CD14-positive monocyte (primary cell): ENCODE data around the gene BACE2. TPM values are rescaled to one million over a fixed set of nuclear protein-coding genes. Genes with fewer than 3 reads are reported as not detected.

ENCODE experiments used
- DNase-seq, 3 donors: peaks; one replicate each; pipeline ENCODE4 v3.0.0-alpha.2; 2011 to 2022
- H2AFZ ChIP-seq: 2 replicates; pipeline ENCODE4 v1.6.0; 2012; ENCODE audit warnings: mild to moderate bottlenecking, low read depth, low read length, inconsistent platforms; ENCODE audit not compliant: insufficient read depth, poor library complexity, severe bottlenecking
- H3K27ac ChIP-seq, 2 donors: 1 replicate in 1 of 2; 2 replicates in 1 of 2; pipeline ENCODE4 v1.5.1; 2012 to 2013; ENCODE audit warnings: low read length in 2 of 2, control low read depth in 1 of 2, inconsistent platforms in 1 of 2, low read depth in 1 of 2, mild to moderate bottlenecking in 1 of 2
- H3K27me3 ChIP-seq, 2 donors: one replicate each; pipeline versions ENCODE4 v1.6.0 to v1.6.1; 2011 to 2013; ENCODE audit warnings: low read length in 2 of 2; ENCODE audit not compliant: control insufficient read depth in 2 of 2, insufficient read depth in 2 of 2
- H3K36me3 ChIP-seq, 2 donors: replicated peaks in 1 of 2; 1 replicate in 1 of 2; 2 replicates in 1 of 2; pipeline versions ENCODE4 v1.5.1 to v1.6.1; 2012 to 2013; ENCODE audit warnings: low read length in 2 of 2, control low read depth in 1 of 2, inconsistent platforms in 1 of 2, mild to moderate bottlenecking in 1 of 2; ENCODE audit not compliant: insufficient read depth in 2 of 2, control insufficient read depth in 1 of 2
- H3K4me1 ChIP-seq, 2 donors: 1 replicate in 1 of 2; 2 replicates in 1 of 2; pipeline versions ENCODE4 v1.5.1 to v1.6.1; 2012 to 2013; ENCODE audit warnings: low read length in 2 of 2, control low read depth in 1 of 2, inconsistent platforms in 1 of 2, mild to moderate bottlenecking in 1 of 2, moderate library complexity in 1 of 2; ENCODE audit not compliant: insufficient read depth in 2 of 2, control insufficient read depth in 1 of 2
- H3K4me2 ChIP-seq: replicated peaks from 2 replicates; pipeline ENCODE3; 2012; ENCODE audit warnings: low read length, moderate library complexity, mild to moderate bottlenecking; ENCODE audit not compliant: poor library complexity, severe bottlenecking; ENCODE audit errors: extremely low read depth
- H3K4me3 ChIP-seq, 3 experiments: fragments of 200-600 bp in 1 of 3; sonication (generic) in 1 of 3; replicated peaks in 1 of 3; 1 replicate in 2 of 3; 2 replicates in 1 of 3; pipeline ENCODE4 v1.5.1; 2011 to 2013; ENCODE audit warnings: low read length in 3 of 3, mild to moderate bottlenecking in 3 of 3, control low read depth in 2 of 3, low read depth in 2 of 3, inconsistent platforms in 1 of 3, moderate library complexity in 1 of 3
- H3K79me2 ChIP-seq: 2 replicates; pipeline ENCODE4 v1.6.0; 2012; ENCODE audit warnings: mild to moderate bottlenecking, control low read depth, inconsistent platforms, low read length, moderate library complexity; ENCODE audit not compliant: insufficient read depth
- H3K9ac ChIP-seq: 2 replicates; pipeline ENCODE4 v1.6.0; 2017; ENCODE audit warnings: low read length, mild to moderate bottlenecking; ENCODE audit not compliant: insufficient read depth, poor library complexity, severe bottlenecking
- H3K9me3 ChIP-seq, 2 donors: replicated peaks in 1 of 2; 1 replicate in 1 of 2; 2 replicates in 1 of 2; pipeline versions ENCODE4 v1.5.1 to v1.6.1; 2012 to 2013; ENCODE audit warnings: low read length in 2 of 2, control low read depth in 1 of 2; ENCODE audit not compliant: control insufficient read depth in 1 of 2, insufficient read depth in 1 of 2
- H4K20me1 ChIP-seq: 2 replicates; pipeline ENCODE4 v1.6.0; 2012; ENCODE audit warnings: mild to moderate bottlenecking, low read length, control low read depth, moderate library complexity; ENCODE audit not compliant: insufficient read depth
- H3K27ac Mint-ChIP-seq, 7 donors: one replicate each; pipeline ENCODE4 v1.8.0; 2020; ENCODE audit warnings: mild to moderate bottlenecking in 7 of 7, mixed read lengths in 7 of 7, moderate library complexity in 6 of 7, inconsistent platforms in 2 of 7
- H3K27me3 Mint-ChIP-seq, 3 donors: one replicate each; pipeline ENCODE4 v1.8.0; 2021 to 2022; ENCODE audit warnings: low read depth in 3 of 3, mild to moderate bottlenecking in 3 of 3, mixed read lengths in 3 of 3, moderate library complexity in 3 of 3, inconsistent platforms in 1 of 3
- H3K36me3 Mint-ChIP-seq, 2 donors: one replicate each; pipeline ENCODE4 v1.8.0; 2020; ENCODE audit warnings: mixed read lengths in 2 of 2, inconsistent platforms in 1 of 2, mild to moderate bottlenecking in 1 of 2
- H3K4me1 Mint-ChIP-seq: one replicate; pipeline ENCODE4 v1.8.0; 2020; ENCODE audit warnings: mild to moderate bottlenecking, mixed read lengths
- H3K4me3 Mint-ChIP-seq, 2 donors: one replicate each; pipeline ENCODE4 v1.8.0; 2020; ENCODE audit warnings: mild to moderate bottlenecking in 2 of 2, mixed read lengths in 2 of 2, moderate library complexity in 1 of 2
- H3K9me3 Mint-ChIP-seq, 7 donors: one replicate each; pipeline ENCODE4 v1.8.0; 2020 to 2022; ENCODE audit warnings: mixed read lengths in 7 of 7, mild to moderate bottlenecking in 6 of 7, moderate library complexity in 6 of 7, inconsistent platforms in 2 of 7
- WGBS: methylation state at CpG from one replicate; pipeline ENCODE4 v1.1.5; 2013; ENCODE audit warnings: missing lambda C conversion rate; ENCODE audit not compliant: insufficient coverage; 5-methylcytosine and 5-hydroxymethylcytosine counted together
- intact Hi-C, 2 donors: fragments of 100-400 bp; cut with micrococcal nuclease; formaldehyde crosslinking; loops; one replicate each; pipeline versions ENCODE4 v1.15.0 to v1.15.1; 2023
- polyA plus RNA-seq, 3 donors: library from polyadenylated mRNA; depleted of rRNA in 1 of 3; unstranded in 2 of 3; stranded (reverse) in 1 of 3; fragments of 300-500 nt in 2 of 3; fragments of >200 nt in 1 of 3; fragmentation: Illumina TruSeq in 2 of 3; gene quantifications; 1 replicate in 2 of 3; 2 replicates in 1 of 3; pipeline ENCODE4 v1.2.3, GENCODE V29; 2012 to 2021
- TF ChIP-seq, protein P1 (sequence below): fragments of 200-600 bp; IDR thresholded peaks from one replicate; pipeline ENCODE4 v1.8.0; 2022; ENCODE audit warnings: antibody characterized with exemption, mild to moderate bottlenecking

Gene BACE2
- polyA plus RNA-seq, 3 donors, result 0.05 to 0.26 TPM; not detected in 1

DNA sequence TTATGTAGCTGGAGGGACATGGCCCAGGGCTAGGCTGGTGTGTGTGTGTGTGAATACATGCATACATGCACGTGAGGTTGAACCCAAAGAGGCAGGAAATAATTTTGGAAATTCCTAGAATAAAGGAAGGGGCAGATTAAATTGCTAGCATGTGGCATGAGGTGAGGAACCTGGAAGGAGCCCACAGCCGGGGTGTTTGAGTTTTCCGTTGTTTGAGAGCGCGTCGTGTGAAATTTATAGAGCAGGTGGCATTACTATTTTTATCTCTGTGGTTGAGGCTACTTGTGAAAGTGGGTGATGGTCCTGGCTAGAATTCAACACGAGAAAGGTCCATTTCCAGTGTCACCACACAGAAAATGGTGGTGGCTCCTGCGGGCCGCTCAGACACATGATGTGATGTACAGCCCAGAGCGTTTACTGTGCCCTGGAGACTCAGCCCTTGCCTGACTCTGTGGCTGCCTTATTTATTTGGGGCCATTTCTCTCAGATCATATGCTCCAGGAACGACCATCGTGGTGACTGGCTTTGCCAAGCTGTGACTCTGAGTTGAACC lies 48.0 kb downstream of the BACE2 start:
- no peak overlapping the region for H3K27ac Mint-ChIP-seq
- H3K36me3 Mint-ChIP-seq, result no peaks in the 10 kb centered on the region
- H3K4me3 Mint-ChIP-seq, result peak overlapping the region in 1 of 2 donors; percentile 61
- no peaks in the 10 kb centered on the region for H4K20me1 ChIP-seq
- H3K4me1 ChIP-seq, result no peaks in the 10 kb centered on the region
- no peak overlapping the region for H3K4me3 ChIP-seq
- no peaks in the 10 kb centered on the region for H3K36me3 ChIP-seq
- peaks cover 0 to 12% (median 0%) of the 10 kb centered on the region in 7 donors for H3K9me3 Mint-ChIP-seq
- DNase-seq, result no peak
- no peak overlapping the region for H3K9ac ChIP-seq
- peaks cover 0 to 2% of the 10 kb centered on the region in 2 donors for H3K27me3 ChIP-seq
- no peak overlapping the region for H3K4me2 ChIP-seq
- TF ChIP-seq, protein P1, sequence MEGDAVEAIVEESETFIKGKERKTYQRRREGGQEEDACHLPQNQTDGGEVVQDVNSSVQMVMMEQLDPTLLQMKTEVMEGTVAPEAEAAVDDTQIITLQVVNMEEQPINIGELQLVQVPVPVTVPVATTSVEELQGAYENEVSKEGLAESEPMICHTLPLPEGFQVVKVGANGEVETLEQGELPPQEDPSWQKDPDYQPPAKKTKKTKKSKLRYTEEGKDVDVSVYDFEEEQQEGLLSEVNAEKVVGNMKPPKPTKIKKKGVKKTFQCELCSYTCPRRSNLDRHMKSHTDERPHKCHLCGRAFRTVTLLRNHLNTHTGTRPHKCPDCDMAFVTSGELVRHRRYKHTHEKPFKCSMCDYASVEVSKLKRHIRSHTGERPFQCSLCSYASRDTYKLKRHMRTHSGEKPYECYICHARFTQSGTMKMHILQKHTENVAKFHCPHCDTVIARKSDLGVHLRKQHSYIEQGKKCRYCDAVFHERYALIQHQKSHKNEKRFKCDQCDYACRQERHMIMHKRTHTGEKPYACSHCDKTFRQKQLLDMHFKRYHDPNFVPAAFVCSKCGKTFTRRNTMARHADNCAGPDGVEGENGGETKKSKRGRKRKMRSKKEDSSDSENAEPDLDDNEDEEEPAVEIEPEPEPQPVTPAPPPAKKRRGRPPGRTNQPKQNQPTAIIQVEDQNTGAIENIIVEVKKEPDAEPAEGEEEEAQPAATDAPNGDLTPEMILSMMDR, result no peak
- intact Hi-C loops, result no loop called here
- no peaks in the 10 kb centered on the region for H3K9me3 ChIP-seq
- H3K27me3 Mint-ChIP-seq, result peaks cover 10 to 20% (median 15%) of the 10 kb centered on the region in 3 donors
- H2AFZ ChIP-seq, result no peak overlapping the region
- H3K79me2 ChIP-seq, result no peaks in the 10 kb centered on the region
- H3K4me1 Mint-ChIP-seq, result no peaks in the 10 kb centered on the region
- no peak overlapping the region for H3K27ac ChIP-seq
- WGBS, result 40% methylated on average over 7 of the region's 12 CpGs

DNA sequence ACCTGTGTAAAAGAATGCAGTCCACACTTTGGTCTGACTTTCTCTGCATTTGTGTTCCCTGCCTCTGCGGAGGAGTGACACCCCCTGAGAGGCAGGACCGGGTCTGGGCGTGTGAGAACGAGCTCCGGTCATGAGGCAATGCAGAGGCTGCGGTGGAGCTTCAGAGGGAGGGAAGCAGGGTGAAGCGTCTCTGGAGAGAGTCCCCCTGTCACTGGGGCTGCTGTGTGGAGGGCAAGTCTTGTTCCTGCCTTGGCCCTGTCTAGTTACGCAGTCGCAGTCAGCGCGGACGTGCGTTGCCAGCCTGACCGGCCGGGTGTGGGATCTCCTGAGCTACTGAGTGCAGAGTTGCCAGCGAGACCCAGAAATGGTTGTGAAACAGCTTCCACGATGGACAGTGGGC lies 48.5 kb downstream of the BACE2 start:
- no peak overlapping the region for H3K4me2 ChIP-seq
- 89% methylated on average over 17 of the region's 17 CpGs for WGBS
- Mint-ChIP-seq H3K9me3 (peaks cover 0 to 12% (median 0%) of the 10 kb centered on the region in 7 donors), H3K36me3 (no peaks in the 10 kb centered on the region), H3K27ac (no peak overlapping the region), H3K4me3 (no peak overlapping the region), H3K4me1 (no peaks in the 10 kb centered on the region), H3K27me3 (peaks cover 10 to 20% (median 11%) of the 10 kb centered on the region in 3 donors)
- H3K4me1 ChIP-seq, result no peaks in the 10 kb centered on the region
- intact Hi-C loops, result no loop called here
- no peaks in the 10 kb centered on the region for H3K36me3 ChIP-seq
- no peak for DNase-seq
- TF ChIP-seq, protein P1, result no peak
- no peaks in the 10 kb centered on the region for H3K9me3 ChIP-seq
- no peak overlapping the region for H3K4me3 ChIP-seq
- H3K27ac ChIP-seq, result no peak overlapping the region
- peaks cover 0 to 2% of the 10 kb centered on the region in 2 donors for H3K27me3 ChIP-seq
- H4K20me1 ChIP-seq, result no peaks in the 10 kb centered on the region
- no peak overlapping the region for H2AFZ ChIP-seq
- no peak overlapping the region for H3K9ac ChIP-seq
- no peaks in the 10 kb centered on the region for H3K79me2 ChIP-seq
